Endometrial microvascular endothelial cells (primary cell): Measurements from ENCODE around the gene HOXA4. TPM values are rescaled to one million over a fixed set of nuclear protein-coding genes. Genes with fewer than 3 reads are reported as not detected.

ENCODE experiments used
- in situ Hi-C: cut with HindIII; loops from 2 replicates; pipeline ENCODE4 v1.10.0; 2017; ENCODE audit warnings: low sequenced_read_pairs, low pct_unique_long_range_greater_than_20kb; ENCODE audit errors: inconsistent ontology term
- total RNA-seq: library from RNA; depleted of rRNA; stranded (reverse); fragments of >200 nt; gene quantifications from one replicate; pipeline ENCODE4 v1.2.3, GENCODE V29; 2015; ENCODE audit errors: inconsistent ontology term

Gene HOXA4
- total RNA-seq, 1 donor from 2014 or later: 0.93 TPM

GRCh38 chr7:27091941-27092818 is 38.4 kb downstream of the HOXA4 start:
- in situ Hi-C loops: loop anchor here (5.0 kb wide), 1 partner anchor 35 kb away; no protein-coding TSS in a partner anchor

- in situ Hi-C loops: loop anchor here (5.0 kb wide), 1 partner anchor 36 kb away; no protein-coding TSS in a partner anchor
Observed at GRCh38 chr7:27091105-27091504, 39.5 kb downstream of the HOXA4 start.

GRCh38 chr7:27088002-27088922 is 42.3 kb downstream of the HOXA4 start:
- in situ Hi-C loops: no loop called here

- in situ Hi-C loops: no loop called here
Observed at GRCh38 chr7:27083646-27084045, 46.9 kb downstream of the HOXA4 start.

GRCh38 chr7:27082171-27082570 is 48.4 kb downstream of the HOXA4 start:
- in situ Hi-C loops: no loop called here

GRCh38 chr7:27080844-27081436 is 49.6 kb downstream of the HOXA4 start:
- in situ Hi-C loops: no loop called here

GRCh38 chr7:27079234-27079975 is 51.2 kb downstream of the HOXA4 start:
- in situ Hi-C loops: no loop called here

GRCh38 chr7:27078616-27079233 is 51.8 kb downstream of the HOXA4 start:
- in situ Hi-C loops: no loop called here

Other genes starting within 250 kb of the HOXA4 start
- 0.65 TPM for gene HOXA1, start 34.8 kb downstream of the HOXA4 start, total RNA-seq
- gene HOXA2, start 28.1 kb downstream of the HOXA4 start, total RNA-seq: not detected
- 4.4 TPM for gene HOXA5, start 12.9 kb upstream of the HOXA4 start, total RNA-seq
- gene HOXA6, start 17.0 kb upstream of the HOXA4 start, total RNA-seq: 6.0 TPM
- 6.6 TPM for gene HOXA3, start 21.8 kb upstream of the HOXA4 start, total RNA-seq
- gene HOXA7, start 25.9 kb upstream of the HOXA4 start, total RNA-seq: 10.0 TPM
- gene HOXA9, start 34.8 kb upstream of the HOXA4 start, total RNA-seq: 47.0 TPM
- gene HOXA10, start 43.6 kb upstream of the HOXA4 start, total RNA-seq: 9.8 TPM
- gene HOXA11, start 54.5 kb upstream of the HOXA4 start, total RNA-seq: 7.3 TPM
- gene HOXA13, start 69.3 kb upstream of the HOXA4 start, total RNA-seq: 0.09 TPM
- gene EVX1, start 112.0 kb upstream of the HOXA4 start, total RNA-seq: not detected